GM12892 (cell line): ENCODE results near the gene ZNF511. TPM values are rescaled to one million over a fixed set of nuclear protein-coding genes. Genes with fewer than 3 reads are reported as not detected.
"Not testable (repeated sequence)": the region's sequence is repeated elsewhere in the genome, so short reads cannot be mapped to it uniquely, and the experiment has no call there.

ENCODE experiments used
- DNase-seq: peaks from one replicate; pipeline ENCODE4 v3.0.0; 2011; ENCODE audit not compliant: insufficient read length
- FAIRE-seq: peaks from 2 replicates; lab custom pipeline; 2011; peaks lifted over from hg19 to GRCh38; lab: Jason Lieb, UNC
- POLR2A ChIP-seq: IDR thresholded peaks from 2 replicates; pipeline ENCODE4 v1.6.1; 2011; ENCODE audit warnings: low read depth, low read length, control low read depth
- POLR2AphosphoS5 ChIP-seq: IDR thresholded peaks from 2 replicates; pipeline ENCODE4 v1.6.1; 2011; ENCODE audit warnings: low read depth, low read length, control low read depth
- TAF1 ChIP-seq: IDR thresholded peaks from 2 replicates; pipeline ENCODE4 v1.6.1; 2011; ENCODE audit warnings: low read depth, mild to moderate bottlenecking, control low read depth, low read length, borderline replicate concordance
- polyA plus RNA-seq: library from polyadenylated mRNA; unstranded; fragments of >200 nt; gene quantifications from one replicate; pipeline ENCODE4 v1.2.1, GENCODE V29; 2012; ENCODE audit warnings: missing spikeins, inconsistent platforms; ENCODE audit not compliant: missing spikeins

ZNF511 gene
- polyA plus RNA-seq, result 28.3 TPM

- DNase-seq, result peak; percentile 85
- peak; percentile 97 for FAIRE-seq
- TF ChIP-seq POLR2AphosphoS5, result peak; percentile 70
- no peak for TF ChIP-seq TAF1
- TF ChIP-seq POLR2A, result peak; percentile 76; the same call in 1 of the 2 replicates
These were observed at the start of gene ZNF511, which contains the start of gene TUBGCP2 for GRCh38 chr10:133308421-133309099. Gene ZNF511, plus strand, starts transcription at chr10:133308914. Its CDS starts 30 bp downstream, at chr10:133308944. Gene TUBGCP2, minus strand, starts transcription at chr10:133308872. Its CDS starts 5,931 bp downstream, at chr10:133302941.

- no peak for TF ChIP-seq POLR2AphosphoS5
- no peak for TF ChIP-seq TAF1
- TF ChIP-seq POLR2A, result no peak
- DNase-seq (no peak), FAIRE-seq (no peak)
These were observed 49.1 kb upstream of the ZNF511 start for GRCh38 chr10:133259602-133259989.

DNA sequence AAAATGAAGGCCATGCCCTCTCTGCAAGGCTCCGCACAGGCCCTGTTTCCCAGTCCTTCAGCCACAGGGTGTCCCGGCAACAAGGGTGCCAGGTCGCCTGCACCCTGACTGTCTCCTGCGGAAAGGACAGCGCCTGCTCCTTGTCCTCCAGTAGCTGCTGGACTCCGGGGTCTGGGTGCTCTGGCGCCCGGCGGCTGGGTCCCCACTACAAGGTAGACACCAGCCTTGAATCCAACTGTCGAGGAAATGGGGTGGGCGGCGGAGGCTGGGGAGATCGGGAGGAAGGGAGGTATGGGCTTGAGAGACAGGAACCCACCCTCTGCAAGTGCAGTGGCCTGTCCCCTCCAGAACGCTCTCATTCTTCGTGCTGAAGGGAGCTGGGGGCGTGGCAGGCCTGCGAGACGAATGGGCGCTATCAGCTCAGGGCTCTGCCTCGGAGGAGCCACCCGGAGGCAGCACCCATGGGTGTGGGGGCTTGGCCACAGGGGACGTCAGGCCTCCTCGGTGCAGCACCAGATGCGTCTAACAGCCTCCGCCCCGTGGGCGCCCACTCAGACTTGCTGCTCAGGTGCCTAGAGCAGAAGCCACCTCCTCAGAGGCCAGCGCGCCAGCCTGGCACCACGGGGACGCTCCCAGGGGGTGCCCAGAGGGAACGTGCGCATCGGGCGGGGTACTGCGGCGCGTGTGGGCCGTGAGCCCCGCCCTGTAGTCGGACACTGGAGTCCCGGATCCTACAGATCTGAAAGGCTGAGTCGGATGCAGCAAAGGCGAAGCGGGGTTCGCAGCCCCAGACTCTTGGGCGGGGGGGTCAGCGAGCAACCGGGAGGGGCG lies 47.6 kb upstream of the ZNF511 start:
- peak; percentile 73 for DNase-seq
- no peak for TF ChIP-seq POLR2AphosphoS5
- peak; percentile 31; the same call in 1 of the 2 replicates for TF ChIP-seq POLR2A
- FAIRE-seq, result peak; percentile 76

DNA sequence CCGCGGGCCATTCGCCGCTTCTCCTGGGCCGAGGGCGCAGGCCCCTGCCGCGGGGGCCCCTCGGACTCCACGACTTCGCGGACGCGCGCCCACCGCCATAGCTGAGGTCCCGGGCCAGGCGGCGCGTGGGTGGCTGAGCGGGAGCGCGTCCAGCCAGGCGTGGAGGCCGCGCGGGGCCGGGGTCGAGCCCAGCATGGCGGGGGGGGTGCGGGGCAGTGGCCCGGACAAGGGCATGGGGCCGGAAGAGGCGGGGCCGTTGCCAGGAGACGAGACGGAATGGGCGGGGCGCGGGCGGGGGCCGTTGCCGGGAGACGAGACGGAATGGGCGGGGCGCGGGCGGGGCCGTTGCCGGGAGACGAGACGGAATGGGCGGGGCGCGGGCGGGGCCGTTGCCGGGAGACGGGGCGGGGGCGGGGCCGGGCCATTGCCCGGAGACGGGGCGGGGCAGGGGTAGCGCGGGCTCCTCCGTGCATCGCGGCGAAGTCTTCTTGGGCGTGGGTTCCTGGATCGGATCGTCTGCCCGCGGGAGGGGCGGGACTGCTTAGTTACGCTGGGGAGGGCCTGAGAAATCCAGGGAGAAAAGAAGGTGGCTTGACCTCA lies 46.9 kb upstream of the ZNF511 start:
- peak; percentile 93 for FAIRE-seq
- DNase-seq, result peak; percentile 97
- TF ChIP-seq POLR2A (peak; percentile 60; the same call in 1 of the 2 replicates), POLR2AphosphoS5 (no peak)

GRCh38 chr10:133262696-133263095 lies 46.0 kb upstream of the ZNF511 start:
- no peak for TF ChIP-seq TAF1
- TF ChIP-seq POLR2AphosphoS5, result no peak
- TF ChIP-seq POLR2A, result no peak; the same call in 1 of the 2 replicates
- DNase-seq, result no peak
- FAIRE-seq, result no peak

- DNase-seq, result no peak
- TF ChIP-seq POLR2A (no peak), TAF1 (no peak), POLR2AphosphoS5 (no peak)
- no peak for FAIRE-seq
These were observed 45.0 kb upstream of the ZNF511 start for GRCh38 chr10:133263674-133264073.

DNA sequence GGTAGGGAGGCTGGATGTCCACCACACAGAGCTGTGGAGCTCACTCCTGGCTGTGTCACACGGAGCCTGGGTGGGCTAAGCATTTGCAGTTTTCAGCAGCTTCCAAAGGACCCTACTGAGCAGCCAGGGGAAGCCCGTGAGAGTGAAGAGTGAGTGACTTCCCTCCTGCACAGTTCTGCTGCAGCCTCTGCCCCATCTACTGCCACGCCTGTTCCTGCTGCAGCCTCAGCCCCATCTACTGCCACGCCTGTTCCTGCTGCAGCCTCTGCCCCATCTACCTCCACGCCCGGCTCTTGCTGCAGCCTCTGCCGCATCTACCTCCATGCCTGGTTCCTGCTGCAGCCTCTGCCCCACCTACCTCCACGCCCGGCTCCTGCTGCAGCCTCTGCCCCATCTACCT lies 44.3 kb upstream of the ZNF511 start:
- no peak for TF ChIP-seq POLR2AphosphoS5
- TF ChIP-seq POLR2A, result no peak
- no peak for TF ChIP-seq TAF1
- DNase-seq (no peak), FAIRE-seq (no peak)

- FAIRE-seq, DNase-seq: not testable (repeated sequence)
These were observed 43.7 kb upstream of the ZNF511 start for GRCh38 chr10:133265052-133265451.

- DNase-seq (no peak), FAIRE-seq (no peak)
- TF ChIP-seq POLR2AphosphoS5, result no peak
These were observed 42.5 kb upstream of the ZNF511 start for GRCh38 chr10:133266056-133266795.

DNA sequence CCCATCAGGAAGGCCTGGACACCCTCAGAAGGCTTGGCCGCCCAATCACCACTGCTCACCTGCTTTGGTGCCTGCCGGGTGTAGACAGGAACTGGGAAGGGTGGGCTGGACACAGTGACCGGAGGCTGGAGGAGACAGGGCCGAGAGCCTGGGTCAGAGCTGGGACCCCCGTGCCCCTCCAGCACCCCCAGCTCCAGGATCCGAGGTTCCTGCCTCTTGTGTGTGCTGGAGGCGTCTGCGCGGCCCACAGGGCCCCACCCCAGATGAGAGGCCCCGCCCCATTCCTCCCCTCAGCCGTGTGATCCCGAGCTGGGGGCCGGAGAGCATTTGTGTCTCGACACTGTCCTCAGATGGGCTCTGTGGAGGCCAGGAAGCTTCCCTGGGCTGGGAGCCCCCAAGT lies 41.4 kb upstream of the ZNF511 start:
- DNase-seq (no peak), FAIRE-seq (no peak)
- no peak for TF ChIP-seq TAF1
- TF ChIP-seq POLR2AphosphoS5, result no peak
- TF ChIP-seq POLR2A, result no peak

GRCh38 chr10:133267829-133268228 lies 40.9 kb upstream of the ZNF511 start:
- TF ChIP-seq POLR2AphosphoS5 (no peak), POLR2A (no peak), TAF1 (no peak)
- DNase-seq (no peak), FAIRE-seq (no peak)
